SK-N-SH (cell line): ENCODE data around the gene CCNK. TPM values are rescaled to one million over a fixed set of nuclear protein-coding genes. Genes with fewer than 3 reads are reported as not detected.

ENCODE experiments used
- CTCF ChIA-PET: fragments of 300-600, 350-600 bp; formaldehyde crosslinking; extraction: SDS; loops from one replicate; lab custom pipeline; 2021; lab: Yijun Ruan, JAX
- POLR2A ChIA-PET: fragments of 350-600 bp; sonication (Branson Sonifier 250); formaldehyde crosslinking; extraction: SDS; loops from one replicate; lab custom pipeline; 2020; ENCODE audit warnings: antibody characterized with exemption, inconsistent platforms; lab: Yijun Ruan, JAX
- DNase-seq: peaks from one replicate; pipeline ENCODE4 v3.0.0; 2012
- H2AFZ ChIP-seq: fragments of 200-600 bp; sonication (generic); 2 replicates; pipeline ENCODE4 v1.8.1; 2016; ENCODE audit warnings: antibody characterized with exemption, mild to moderate bottlenecking, low read depth
- H3F3A ChIP-seq: fragments of 200-600 bp; sonication (generic); replicated peaks from 2 replicates; pipeline ENCODE3; 2016; ENCODE audit warnings: antibody characterized with exemption, mild to moderate bottlenecking; ENCODE audit not compliant: insufficient read depth
- H3K27ac ChIP-seq, 2 experiments: fragments of 200-500 bp in 1 of 2; fragments of 200-600 bp in 1 of 2; sonication (Bioruptor generic) in 1 of 2; sonication (generic), shearing (Covaris generic) in 1 of 2; 2 replicates each; pipeline versions ENCODE4 v1.5.1 to v1.6.1; 2014 to 2016; ENCODE audit warnings: low read depth in 2 of 2, inconsistent platforms in 1 of 2, low read length in 1 of 2, mild to moderate bottlenecking in 1 of 2, mixed read lengths in 1 of 2
- H3K27me3 ChIP-seq: fragments of 200-600 bp; sonication (generic), shearing (Covaris generic); 2 replicates; pipeline ENCODE4 v1.6.1; 2016; ENCODE audit warnings: mixed run types; ENCODE audit not compliant: insufficient read depth
- H3K36me3 ChIP-seq, 2 experiments: fragments of 200-500 bp in 1 of 2; fragments of 200-600 bp in 1 of 2; sonication (Bioruptor generic) in 1 of 2; sonication (generic) in 1 of 2; replicated peaks in 1 of 2; 2 replicates each; pipeline versions ENCODE3 to v1.5.1; 2014 to 2016; ENCODE audit warnings: low read length in 1 of 2, mild to moderate bottlenecking in 1 of 2; ENCODE audit not compliant: insufficient read depth in 2 of 2, control insufficient read depth in 1 of 2
- H3K4me1 ChIP-seq, 2 experiments: fragments of 200-500 bp in 1 of 2; fragments of 200-600 bp in 1 of 2; sonication (Bioruptor generic) in 1 of 2; sonication (generic), shearing (Covaris generic) in 1 of 2; 2 replicates each; pipeline versions ENCODE4 v1.5.1 to v1.6.1; 2014 to 2016; ENCODE audit warnings: low read depth in 1 of 2, low read length in 1 of 2, mixed run types in 1 of 2; ENCODE audit not compliant: insufficient read depth in 2 of 2, control insufficient read depth in 1 of 2
- H3K4me2 ChIP-seq: fragments of 200-600 bp; sonication (generic), shearing (Covaris generic); 2 replicates; pipeline ENCODE4 v1.6.1; 2017; ENCODE audit warnings: mixed run types
- H3K4me3 ChIP-seq, 2 experiments: fragments of 200-500 bp in 1 of 2; fragments of 200-600 bp in 1 of 2; sonication (Bioruptor generic) in 1 of 2; sonication (generic), shearing (Covaris generic) in 1 of 2; 2 replicates each; pipeline versions ENCODE4 v1.5.1 to v1.8.1; 2014 to 2016; ENCODE audit warnings: low read depth in 2 of 2, inconsistent platforms in 1 of 2, low read length in 1 of 2, mild to moderate bottlenecking in 1 of 2, mixed read lengths in 1 of 2, moderate library complexity in 1 of 2
- H3K79me2 ChIP-seq: fragments of 200-600 bp; sonication (generic); 2 replicates; pipeline ENCODE4 v1.8.1; 2017; ENCODE audit warnings: mild to moderate bottlenecking; ENCODE audit not compliant: insufficient read depth
- H3K9ac ChIP-seq: fragments of 200-600 bp; sonication (generic); 2 replicates; pipeline ENCODE4 v1.6.1; 2017; ENCODE audit warnings: mixed run types
- H3K9me2 ChIP-seq: fragments of 200-600 bp; sonication (generic); 2 replicates; pipeline ENCODE4 v1.6.1; 2017; ENCODE audit warnings: mixed run types
- H3K9me3 ChIP-seq: fragments of 200-600 bp; sonication (generic); 2 replicates; pipeline ENCODE4 v1.6.1; 2017; ENCODE audit warnings: mixed run types, mild to moderate bottlenecking, moderate library complexity
- H4K20me1 ChIP-seq: fragments of 200-600 bp; sonication (generic); 2 replicates; pipeline ENCODE4 v1.6.1; 2017; ENCODE audit warnings: mild to moderate bottlenecking, mixed run types; ENCODE audit not compliant: insufficient read depth
- CHD2 ChIP-seq: fragments of 150-350 bp; IDR thresholded peaks from 2 replicates; pipeline ENCODE4 v1.6.1; 2018; ENCODE audit warnings: low read length; ENCODE audit not compliant: partially characterized antibody
- CTCF ChIP-seq: fragments of 200-600 bp; sonication (generic); IDR thresholded peaks from 2 replicates; pipeline ENCODE4 v1.6.1; 2017; ENCODE audit warnings: antibody characterized with exemption, mild to moderate bottlenecking, moderate library complexity
- ELF1 ChIP-seq: IDR thresholded peaks from 2 replicates; pipeline ENCODE4 v1.4.0; 2012
- EP300 ChIP-seq, 2 experiments: IDR thresholded peaks; 2 replicates each; pipeline versions ENCODE4 v1.4.0 to v1.6.1; 2012; ENCODE audit warnings: borderline replicate concordance in 1 of 2, low read depth in 1 of 2, low read length in 1 of 2
- EZH2phosphoT487 ChIP-seq: fragments of 200-600 bp; sonication (generic); IDR thresholded peaks from 2 replicates; pipeline ENCODE4 v1.6.1; 2017; ENCODE audit warnings: low read depth, mixed run types, mild to moderate bottlenecking, antibody characterized with exemption, moderate library complexity, borderline replicate concordance
- FOSL2 ChIP-seq: IDR thresholded peaks from 2 replicates; pipeline ENCODE4 v1.4.0; 2012; ENCODE audit warnings: low read depth, mild to moderate bottlenecking, moderate library complexity, borderline replicate concordance
- FOXJ3 ChIP-seq: sonication (generic); formaldehyde crosslinking; IDR thresholded peaks from 2 replicates; pipeline ENCODE4 v1.5.1; 2020; ENCODE audit warnings: mild to moderate bottlenecking, missing genetic modification reagents
- IRF3 ChIP-seq: fragments of 150-350 bp; IDR thresholded peaks from 2 replicates; pipeline ENCODE4 v1.6.1; 2016; ENCODE audit warnings: mild to moderate bottlenecking, low read depth, low read length
- NRF1 ChIP-seq: IDR thresholded peaks from 2 replicates; pipeline ENCODE4 v1.6.1; 2012; ENCODE audit warnings: low read depth, mild to moderate bottlenecking, low read length
- POLR2AphosphoS5 ChIP-seq: IDR thresholded peaks from 2 replicates; pipeline ENCODE4 v1.6.1; 2012; ENCODE audit warnings: low read depth, low read length
- RCOR1 ChIP-seq: fragments of 150-350 bp; IDR thresholded peaks from 2 replicates; pipeline ENCODE4 v1.6.1; 2017; ENCODE audit warnings: antibody characterized with exemption, low read length
- REST ChIP-seq: IDR thresholded peaks from 2 replicates; pipeline ENCODE4 v1.6.1; 2012; ENCODE audit warnings: mild to moderate bottlenecking, low read depth, low read length, moderate library complexity
- RXRA ChIP-seq: IDR thresholded peaks from 2 replicates; pipeline ENCODE4 v1.4.0; 2012; ENCODE audit warnings: low read depth, mild to moderate bottlenecking, borderline replicate concordance
- SMC3 ChIP-seq: IDR thresholded peaks from 2 replicates; pipeline ENCODE4 v1.6.1; 2012; ENCODE audit warnings: low read depth, low read length, improper control_type of control experiment
- TAF1 ChIP-seq: IDR thresholded peaks from 2 replicates; pipeline ENCODE4 v1.6.1; 2012; ENCODE audit warnings: low read depth, mild to moderate bottlenecking, low read length, moderate library complexity, borderline replicate concordance
- TEAD4 ChIP-seq: IDR thresholded peaks from 2 replicates; pipeline ENCODE4 v1.4.0; 2012; ENCODE audit warnings: mild to moderate bottlenecking, borderline replicate concordance; ENCODE audit not compliant: insufficient read depth
- USF1 ChIP-seq: IDR thresholded peaks from 2 replicates; pipeline ENCODE4 v1.4.0; 2012; ENCODE audit warnings: low read depth, borderline replicate concordance
- YY1 ChIP-seq: IDR thresholded peaks from 2 replicates; pipeline ENCODE4 v1.4.0; 2012; ENCODE audit warnings: low read depth, mild to moderate bottlenecking
- ZBTB33 ChIP-seq: IDR thresholded peaks from 2 replicates; pipeline ENCODE4 v1.4.0; 2012; ENCODE audit warnings: low read depth, borderline replicate concordance
- WGBS: methylation state at CpG from one replicate; pipeline ENCODE4 v1.1.6; 2017; ENCODE audit warnings: low lambda C conversion rate; 5-methylcytosine and 5-hydroxymethylcytosine counted together
- polyA plus RNA-seq, 3 experiments: library from polyadenylated mRNA; depleted of rRNA; stranded (reverse); fragments of >200 nt; gene quantifications; 2 replicates each; pipeline ENCODE4 v1.2.3, GENCODE V29; 2012

Gene CCNK
- polyA plus RNA-seq, 1 of the 3 experiments (the other 2 are of a cell fraction): 14.6 TPM

GRCh38 chr14:99556134-99556791, 75.1 kb downstream of the CCNK start:
- TF ChIP-seq YY1: no peak
- no peak for TF ChIP-seq NRF1
- TF ChIP-seq EZH2phosphoT487: no peak
- TF ChIP-seq SMC3: no peak
- TF ChIP-seq USF1: no peak
- no peak for TF ChIP-seq RCOR1
- no peak for TF ChIP-seq REST
- no peak for TF ChIP-seq IRF3
- TF ChIP-seq FOSL2: no peak
- no peak for TF ChIP-seq FOXJ3 (CRISPR knock-in tag)
- TF ChIP-seq POLR2AphosphoS5: no peak
- no peak for TF ChIP-seq CHD2
- TF ChIP-seq TAF1: no peak
- TF ChIP-seq ZBTB33: no peak
- TF ChIP-seq EP300 (IDR thresholded peaks at IDR 0.05; ENCODE audit: borderline replicate concordance in 1 of 2, low read depth in 1 of 2, low read length in 1 of 2): no peak
- TF ChIP-seq ELF1: no peak
- no peak for TF ChIP-seq CTCF
- no peak for TF ChIP-seq RXRA
- no peak for TF ChIP-seq TEAD4
- Histone ChIP-seq H3K4me2 (no peak overlapping the region), H3K36me3 (no peaks in the 10 kb centered on the region), H3K79me2 (peaks cover 83% of the 10 kb centered on the region; the same call in 1 of the 2 replicates), H3K27ac (no peak overlapping the region), H3K9ac (no peak overlapping the region), H3K27me3 (no peaks in the 10 kb centered on the region), H3F3A (no peaks in the 10 kb centered on the region), H2AFZ (no peak overlapping the region), H3K4me3 (no peak overlapping the region), H3K9me3 (no peaks in the 10 kb centered on the region), H4K20me1 (peaks cover 43% of the 10 kb centered on the region; the same call in 1 of the 2 replicates), H3K9me2 (no peaks in the 10 kb centered on the region), H3K4me1 (peaks cover 0 to 67% of the 10 kb centered on the region in 2 experiments; a peak in 1 of 4 replicates)
- ChIA-PET POLR2A (no interaction called here), CTCF (interaction anchor here (0.7 to 1.2 kb wide), 2 partner anchors 17 to 59 kb away, joined by 3 to 4 read pairs; no protein-coding TSS in a partner anchor)
- DNase-seq: no peak
- 97% methylated on average over 9 of the region's 10 CpGs for WGBS
